Breast epithelium (tissue), 3 donors: ENCODE results near the gene GNMT.

Experiments used
- CTCF ChIP-seq, 3 donors: fragments of 450-650 bp; IDR thresholded peaks; one replicate each; pipeline ENCODE4 v1.5.1; 2016 to 2017; ENCODE audit warnings: antibody characterized with exemption in 3 of 3, mild to moderate bottlenecking in 3 of 3, moderate library complexity in 3 of 3
- POLR2A ChIP-seq: fragments of 450-650 bp; IDR thresholded peaks from one replicate; pipeline ENCODE4 v1.6.1; 2016; ENCODE audit warnings: antibody characterized with exemption, mild to moderate bottlenecking, moderate library complexity
- POLR2AphosphoS5 ChIP-seq, 3 donors: sonication (generic); formaldehyde crosslinking; IDR thresholded peaks; one replicate each; pipeline ENCODE4 v1.6.1; 2017; ENCODE audit warnings: antibody characterized with exemption in 3 of 3

- TF ChIP-seq CTCF (IDR thresholded peaks at IDR 0.05) (no peak), POLR2A (no peak), POLR2AphosphoS5 (IDR thresholded peaks at IDR 0.05) (no peak)
Measured at GRCh38 chr6:42929821-42930360, 30.7 kb upstream of the GNMT start.
